HG02798 (cell line): ENCODE data around the gene SYNDIG1.
"Not testable (repeated sequence)": the region's sequence is repeated elsewhere in the genome, so short reads cannot be mapped to it uniquely, and the experiment has no call there.

Experiments used
- ATAC-seq: cut with Tn5 transposase; IDR thresholded peaks from one replicate; pipeline ENCODE4 v1.9.1; 2021; ENCODE audit warnings: mild to moderate bottlenecking; ENCODE audit not compliant: unreplicated experiment, poor library complexity

The SYNDIG1 gene

DNA sequence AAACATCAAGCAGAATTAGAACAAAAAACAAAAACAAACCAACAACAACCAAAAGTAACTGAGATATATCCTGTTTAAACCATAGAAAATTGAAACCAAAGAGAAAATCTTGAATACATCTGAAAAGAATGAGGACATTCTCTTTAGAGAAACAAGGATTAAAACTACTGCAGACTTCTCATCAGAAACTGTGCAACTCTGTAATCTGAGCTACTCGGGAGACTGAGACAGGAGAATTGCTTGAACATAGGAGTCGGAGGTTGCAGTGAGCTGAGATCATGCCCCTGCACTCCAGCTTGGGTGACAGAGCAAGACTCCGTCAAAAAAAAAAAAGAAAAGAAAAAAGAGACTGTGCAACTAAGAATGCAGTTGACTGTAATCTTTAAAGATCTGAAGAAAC, 153.4 kb downstream of the SYNDIG1 start:
- ATAC-seq, result no peak

DNA sequence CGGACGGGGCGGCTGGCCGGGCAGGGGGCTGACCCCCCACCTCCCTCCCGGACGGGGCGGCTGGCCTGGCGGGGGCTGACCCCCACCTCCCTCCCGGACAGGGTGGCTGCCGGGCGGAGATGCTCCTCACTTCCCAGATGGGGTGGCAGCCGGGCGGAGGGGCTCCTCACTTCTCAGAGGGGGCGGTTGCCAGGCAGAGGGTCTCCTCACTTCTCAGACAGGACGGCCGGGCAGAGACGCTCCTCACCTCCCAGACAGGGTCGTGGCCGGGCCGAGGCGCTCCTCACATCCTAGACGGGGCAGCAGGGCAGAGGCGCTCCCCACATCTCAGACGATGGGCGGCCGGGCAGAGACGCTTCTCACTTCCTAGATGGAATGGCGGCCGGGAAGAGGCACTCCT, 156.7 kb downstream of the SYNDIG1 start:
- not testable (repeated sequence) for ATAC-seq

DNA sequence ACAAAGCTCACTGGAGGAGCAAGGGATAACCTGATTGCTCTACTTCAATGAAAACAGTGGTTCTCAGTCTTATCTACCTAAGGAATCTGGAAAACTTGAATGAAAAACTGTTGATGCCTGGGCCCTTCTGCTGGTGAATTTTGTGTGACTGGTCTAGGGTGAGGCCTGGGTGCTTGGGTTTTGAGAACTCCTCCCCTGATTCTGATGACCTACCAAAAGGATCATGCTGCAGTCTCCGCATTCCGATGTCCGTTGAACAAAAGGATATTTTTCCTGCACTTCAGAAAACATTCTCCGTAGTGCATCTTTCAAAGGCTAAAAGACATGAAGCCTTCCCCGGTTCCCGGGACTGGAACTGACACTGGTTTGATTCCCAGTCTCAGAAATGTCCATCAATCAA, 157.9 kb downstream of the SYNDIG1 start:
- ATAC-seq, result no peak

DNA sequence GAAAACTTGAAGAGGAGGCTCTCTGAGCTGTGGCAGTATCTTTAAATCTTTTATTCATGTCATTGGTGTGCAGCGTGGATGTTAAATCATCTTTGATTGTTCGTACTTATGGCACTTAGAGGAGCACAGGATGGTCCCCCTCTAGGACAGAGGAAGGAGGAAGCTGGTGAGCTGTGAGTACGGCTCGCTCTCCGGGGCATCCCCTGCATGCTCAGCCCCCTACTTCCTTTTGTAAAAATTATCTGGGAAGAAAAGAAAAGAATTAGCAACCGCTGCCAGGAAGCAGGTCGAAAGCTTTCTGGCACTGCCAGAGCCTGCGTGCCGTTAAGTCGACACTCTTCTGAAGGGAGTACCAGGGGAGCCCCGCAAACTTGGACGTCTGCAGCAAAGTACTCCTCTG, 158.5 kb downstream of the SYNDIG1 start:
- ATAC-seq, result no peak

DNA sequence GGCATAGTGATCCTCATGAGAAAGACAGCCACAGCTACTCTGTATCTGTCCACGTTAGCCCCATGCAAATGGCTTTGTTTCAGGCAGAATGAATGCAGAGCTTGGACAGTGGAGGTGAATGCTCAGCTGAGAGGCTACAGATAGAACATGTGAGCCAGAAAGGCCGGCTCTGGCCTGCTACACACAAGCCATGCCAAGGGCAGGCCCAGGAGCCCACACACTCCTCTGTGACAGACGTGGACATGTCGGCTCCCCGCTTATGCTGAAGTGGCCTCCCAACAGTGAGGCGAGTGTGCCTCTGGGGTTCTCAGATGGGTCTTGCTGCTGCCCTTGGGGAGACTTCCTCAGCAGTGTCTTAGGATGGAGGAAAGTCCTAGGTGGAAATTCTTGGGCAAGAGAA, 159.6 kb downstream of the SYNDIG1 start:
- ATAC-seq, result no peak

DNA sequence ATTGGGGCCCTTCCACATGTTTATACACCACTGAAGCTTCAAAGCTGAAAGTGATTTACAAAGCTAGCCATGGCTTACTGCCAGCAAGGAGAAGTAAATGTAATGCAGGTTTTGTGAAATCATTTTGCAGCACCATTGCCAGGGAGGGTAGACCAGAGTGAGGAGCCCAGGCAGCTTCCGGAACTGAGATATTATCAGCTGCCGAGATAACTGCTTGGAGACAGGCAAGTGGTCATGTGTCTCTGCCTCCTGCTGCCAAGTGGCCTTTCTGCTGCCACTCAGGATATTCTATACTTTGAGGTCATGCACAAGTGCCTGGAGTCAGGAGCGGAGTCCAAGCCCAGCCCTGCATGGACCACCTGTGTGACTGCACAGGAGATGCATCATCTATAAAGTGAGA, 160.2 kb downstream of the SYNDIG1 start:
- no peak for ATAC-seq

DNA sequence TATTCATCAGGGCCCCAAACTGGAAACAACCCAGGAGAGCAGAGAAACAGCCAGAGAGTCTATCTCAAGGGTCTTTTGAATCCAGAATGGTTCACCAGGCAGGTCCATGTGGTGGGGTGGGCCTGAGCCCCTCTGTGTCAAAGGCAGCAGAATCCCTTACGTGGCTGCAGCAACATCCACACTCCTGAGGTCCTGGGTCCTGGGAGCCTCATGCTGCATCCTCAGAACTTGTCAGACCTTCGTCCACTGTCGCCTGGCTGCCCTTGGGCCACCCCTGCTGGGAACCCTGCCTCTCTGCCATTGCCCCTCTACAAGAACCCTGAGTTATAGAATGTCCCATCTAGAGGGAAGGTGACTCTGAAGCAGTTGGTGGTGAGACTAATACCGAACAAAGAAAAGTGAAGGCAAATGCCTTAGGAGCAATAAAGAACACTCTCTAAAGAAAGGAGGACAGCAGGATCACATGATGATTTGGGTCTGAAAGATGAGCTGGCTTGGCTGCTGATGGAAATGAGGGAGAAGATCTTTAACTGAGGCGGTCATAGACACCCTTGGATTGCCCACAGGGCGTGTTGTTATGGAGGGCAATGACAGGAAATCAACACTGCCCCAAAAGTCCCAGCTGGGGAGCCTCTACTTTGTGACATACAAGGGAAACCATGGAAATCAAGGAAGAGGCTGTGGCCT, 161.2 kb downstream of the SYNDIG1 start:
- ATAC-seq, result no peak

DNA sequence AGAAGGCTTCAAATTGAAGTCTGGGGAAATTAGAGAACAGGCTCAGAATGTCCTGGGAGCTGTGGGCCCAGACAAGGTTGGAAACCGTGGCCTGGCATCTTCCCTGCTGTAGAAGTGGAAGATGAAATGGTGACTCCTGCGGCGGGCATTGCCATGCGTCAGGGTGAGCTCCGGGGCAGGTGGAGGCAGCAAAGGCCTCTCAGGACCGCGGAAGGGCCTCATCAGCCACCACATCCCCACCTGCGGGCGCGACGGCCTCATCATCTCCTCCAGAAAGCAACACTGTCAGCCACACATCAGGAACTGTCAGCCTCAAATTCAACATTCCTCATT, 161.7 kb downstream of the SYNDIG1 start:
- no peak for ATAC-seq

DNA sequence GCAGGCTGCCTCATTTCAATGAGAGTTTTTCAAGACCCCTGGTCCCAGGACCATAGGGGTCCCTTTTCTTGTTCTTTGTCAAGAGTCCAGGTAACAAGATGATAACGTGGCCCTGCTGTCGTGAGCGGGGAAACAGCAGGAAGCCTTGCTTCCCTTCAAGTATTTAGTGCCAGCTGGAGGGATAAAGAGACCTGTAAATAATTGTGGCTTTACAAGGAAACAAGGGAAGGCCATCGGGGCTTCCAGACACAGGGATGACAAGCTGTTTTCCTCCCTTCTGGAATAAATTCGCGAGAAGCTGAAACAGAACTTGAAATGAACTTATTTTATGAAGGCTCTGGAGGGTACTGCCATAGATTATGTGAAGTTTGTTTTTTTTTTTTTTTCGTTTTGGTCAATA, 163.2 kb downstream of the SYNDIG1 start:
- ATAC-seq, result no peak

DNA sequence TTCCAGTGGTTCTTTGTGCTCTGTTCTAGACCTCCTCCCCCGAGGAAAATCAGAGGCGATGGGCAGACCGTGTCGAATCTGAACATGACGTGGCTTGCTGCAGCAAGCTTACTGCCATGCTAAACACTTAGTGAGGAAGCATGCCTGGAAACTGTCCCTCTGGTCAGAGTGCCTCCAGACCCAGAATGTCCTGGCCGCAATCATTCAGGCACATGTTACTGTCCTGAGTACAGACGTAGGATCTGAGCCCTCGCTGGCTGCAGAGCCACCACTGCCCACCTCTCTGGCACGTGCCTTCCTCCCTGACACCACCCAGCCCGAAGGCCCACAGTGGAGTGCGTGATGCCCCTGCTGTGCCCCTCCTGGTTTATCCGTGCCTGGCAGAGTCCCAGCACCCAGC, 163.6 kb downstream of the SYNDIG1 start:
- ATAC-seq, result no peak

DNA sequence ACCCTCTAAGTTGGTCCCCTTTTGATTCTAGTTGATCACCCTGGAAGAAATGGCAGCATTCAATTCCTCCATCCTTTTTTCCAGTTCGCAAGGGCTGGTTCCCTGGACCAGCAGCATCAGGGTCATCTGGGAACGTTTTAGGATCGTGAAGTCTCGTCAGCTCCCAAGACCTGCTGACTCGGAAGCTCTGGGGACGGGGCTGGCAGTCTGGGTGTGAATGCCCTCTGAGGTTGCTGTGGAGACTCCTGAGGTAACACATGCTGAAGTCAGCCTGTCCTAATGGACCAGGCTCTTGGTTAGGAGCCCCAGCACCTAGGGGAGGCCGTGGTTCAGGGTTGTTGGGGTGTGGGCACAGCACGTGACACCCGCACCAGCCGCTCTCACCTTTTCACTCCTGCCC, 164.1 kb downstream of the SYNDIG1 start:
- ATAC-seq, result no peak

DNA sequence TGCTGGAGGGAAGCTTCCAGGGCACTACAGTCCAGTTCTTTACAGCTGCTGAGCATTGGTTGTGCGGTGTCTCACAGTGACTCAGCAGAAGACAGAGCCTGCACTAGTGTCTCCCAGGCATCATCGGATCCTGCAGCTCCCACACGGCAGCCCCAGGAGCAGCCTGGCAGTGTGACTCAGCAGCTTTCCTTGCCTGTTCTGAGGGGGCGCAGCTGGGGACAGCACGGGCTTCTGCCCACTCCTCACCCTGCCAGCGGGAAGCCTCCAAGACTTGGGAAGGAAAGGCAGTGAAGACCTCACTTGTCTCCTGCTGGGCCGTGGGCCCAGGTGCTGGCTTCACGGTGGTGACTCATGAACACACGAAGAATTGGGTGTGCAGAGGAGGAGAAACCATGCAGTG, 165.4 kb downstream of the SYNDIG1 start:
- no peak for ATAC-seq

DNA sequence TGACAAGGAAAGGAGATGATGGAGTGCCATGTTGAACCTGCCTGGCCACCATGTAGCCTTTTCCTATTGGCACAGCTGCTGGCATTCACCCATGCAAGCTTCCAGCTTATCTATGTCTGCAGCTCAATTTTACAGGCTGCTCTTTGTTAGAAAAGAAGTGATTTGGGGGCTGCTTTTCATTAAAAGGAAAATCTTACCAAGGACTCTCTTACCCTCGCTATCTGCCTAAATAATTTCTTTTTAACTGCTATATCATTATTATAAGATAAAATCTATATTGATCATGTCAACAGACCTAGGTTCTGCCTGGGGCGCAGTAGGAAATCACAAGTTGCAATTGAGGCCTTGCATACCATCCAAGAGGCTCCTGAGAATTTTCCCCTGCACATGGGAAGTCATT, 167.2 kb downstream of the SYNDIG1 start:
- ATAC-seq, result no peak

DNA sequence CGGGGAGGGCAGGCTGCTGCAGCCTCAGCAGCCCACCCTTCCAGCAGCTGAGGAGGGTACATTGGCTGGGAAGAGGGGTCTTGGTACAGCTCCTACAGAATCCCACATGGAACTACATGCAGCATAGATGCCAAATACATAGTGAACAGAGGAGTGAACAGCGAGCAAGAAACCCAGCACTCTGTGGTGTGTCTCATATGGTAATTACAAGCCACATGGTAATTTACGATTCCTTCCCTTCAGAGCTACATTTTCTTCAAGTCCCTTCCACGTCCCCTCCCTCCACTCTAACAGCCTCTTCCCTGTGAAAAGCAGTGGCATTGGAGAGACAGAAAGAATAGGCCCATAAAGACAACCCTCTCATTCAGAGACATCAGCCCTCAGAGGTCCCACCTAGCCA, 167.7 kb downstream of the SYNDIG1 start:
- no peak for ATAC-seq

DNA sequence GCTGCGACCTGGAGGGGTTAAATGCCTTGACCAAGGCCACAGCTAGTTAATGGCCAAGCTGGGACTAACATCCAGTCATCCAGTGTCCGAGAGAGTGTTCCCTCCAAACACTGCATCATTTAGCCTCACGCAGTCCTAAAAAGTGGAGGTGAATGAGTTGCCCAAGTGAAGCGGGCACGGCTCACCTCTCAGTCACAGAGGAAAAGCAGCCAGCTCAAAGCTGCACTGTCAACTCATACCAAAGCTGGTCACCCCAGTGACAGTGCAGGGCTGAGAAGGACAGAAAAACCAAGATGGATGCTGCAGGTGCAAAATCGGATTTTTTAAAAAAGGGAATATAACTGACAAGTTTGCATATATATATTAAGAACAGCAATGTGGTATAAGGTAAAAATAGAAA, 168.5 kb downstream of the SYNDIG1 start:
- no peak for ATAC-seq

DNA sequence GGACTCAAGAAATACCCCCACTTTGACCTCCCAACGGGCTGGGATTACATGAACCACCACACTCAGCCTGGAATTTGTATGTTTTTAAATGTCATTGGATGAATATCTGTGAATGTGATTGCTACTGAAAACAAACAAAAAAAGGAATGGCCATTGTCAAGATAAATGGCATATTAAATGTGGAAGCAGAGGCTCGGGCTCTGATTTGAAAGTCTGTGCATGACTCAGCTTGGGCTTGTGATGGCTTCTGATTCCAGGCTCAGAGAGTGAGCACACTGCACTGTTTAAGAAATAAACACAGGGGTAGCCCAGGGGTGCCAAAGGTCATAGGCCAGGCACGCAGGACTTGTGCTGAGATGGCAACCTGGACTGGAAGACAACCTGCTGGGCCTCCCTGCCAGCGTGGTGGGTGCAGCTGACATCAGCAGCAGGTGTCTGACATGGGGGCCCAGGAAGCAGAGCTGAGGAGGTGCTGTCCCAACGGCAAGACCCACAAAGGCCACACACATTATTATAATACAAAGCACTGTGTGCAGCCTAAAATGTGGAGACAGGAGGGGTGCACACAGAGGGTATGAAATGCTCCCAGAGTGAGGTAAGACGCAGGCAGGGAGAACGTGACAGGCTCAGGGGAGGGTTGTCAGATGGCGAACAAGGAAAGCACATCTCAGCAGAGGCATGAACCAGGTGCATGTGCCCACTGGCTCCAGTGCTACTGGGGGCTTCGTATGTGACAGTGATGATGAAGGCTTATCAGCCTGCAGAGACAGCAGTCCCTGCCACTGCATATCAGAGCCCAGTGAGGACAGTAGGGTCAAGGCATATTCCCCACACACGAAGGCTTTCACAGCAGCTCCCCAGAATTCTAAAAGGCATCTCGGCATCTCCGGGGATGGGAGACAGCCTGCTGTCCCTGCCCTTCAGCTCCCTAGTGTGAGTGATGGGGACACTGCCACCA, 169.4 kb downstream of the SYNDIG1 start:
- no peak for ATAC-seq

DNA sequence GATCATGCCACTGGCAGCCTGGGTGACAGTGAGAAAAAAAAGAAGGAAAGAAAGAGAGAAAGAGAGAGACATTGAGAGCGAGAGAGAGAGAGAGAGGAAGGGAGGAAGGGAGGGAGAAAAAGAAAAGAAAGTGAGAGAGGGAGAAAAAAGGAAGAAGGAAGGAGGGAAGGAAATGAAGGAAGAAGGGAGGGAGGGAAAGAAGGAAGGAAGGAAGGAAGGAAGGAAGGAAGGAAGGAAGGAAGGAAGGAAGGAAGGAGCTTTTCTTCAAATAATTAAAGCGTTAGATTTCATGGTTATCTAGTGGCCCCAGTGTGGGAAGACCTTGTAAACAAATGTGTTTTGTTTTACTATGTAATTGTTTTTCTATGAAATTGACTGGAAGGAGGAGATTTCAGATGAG, 170.8 kb downstream of the SYNDIG1 start:
- no peak for ATAC-seq

DNA sequence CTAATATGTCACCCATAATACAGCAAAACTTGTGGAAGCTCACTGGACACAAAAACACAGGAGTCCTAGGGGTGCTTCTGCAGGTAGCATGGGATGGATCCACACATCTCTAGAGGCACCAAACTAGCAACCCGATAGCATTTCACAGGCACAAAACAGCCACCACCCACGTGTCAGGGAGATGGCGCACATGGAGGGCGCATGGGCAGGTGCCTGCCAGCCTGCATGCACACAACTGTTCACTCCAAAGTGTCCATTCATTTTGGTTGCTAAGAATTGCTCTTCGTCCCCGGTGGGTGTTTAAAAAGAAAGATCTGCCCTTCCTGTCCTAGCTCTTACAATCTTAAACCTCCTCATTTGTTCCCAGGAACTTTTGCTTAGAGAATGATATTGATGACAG, 171.3 kb downstream of the SYNDIG1 start:
- no peak for ATAC-seq

DNA sequence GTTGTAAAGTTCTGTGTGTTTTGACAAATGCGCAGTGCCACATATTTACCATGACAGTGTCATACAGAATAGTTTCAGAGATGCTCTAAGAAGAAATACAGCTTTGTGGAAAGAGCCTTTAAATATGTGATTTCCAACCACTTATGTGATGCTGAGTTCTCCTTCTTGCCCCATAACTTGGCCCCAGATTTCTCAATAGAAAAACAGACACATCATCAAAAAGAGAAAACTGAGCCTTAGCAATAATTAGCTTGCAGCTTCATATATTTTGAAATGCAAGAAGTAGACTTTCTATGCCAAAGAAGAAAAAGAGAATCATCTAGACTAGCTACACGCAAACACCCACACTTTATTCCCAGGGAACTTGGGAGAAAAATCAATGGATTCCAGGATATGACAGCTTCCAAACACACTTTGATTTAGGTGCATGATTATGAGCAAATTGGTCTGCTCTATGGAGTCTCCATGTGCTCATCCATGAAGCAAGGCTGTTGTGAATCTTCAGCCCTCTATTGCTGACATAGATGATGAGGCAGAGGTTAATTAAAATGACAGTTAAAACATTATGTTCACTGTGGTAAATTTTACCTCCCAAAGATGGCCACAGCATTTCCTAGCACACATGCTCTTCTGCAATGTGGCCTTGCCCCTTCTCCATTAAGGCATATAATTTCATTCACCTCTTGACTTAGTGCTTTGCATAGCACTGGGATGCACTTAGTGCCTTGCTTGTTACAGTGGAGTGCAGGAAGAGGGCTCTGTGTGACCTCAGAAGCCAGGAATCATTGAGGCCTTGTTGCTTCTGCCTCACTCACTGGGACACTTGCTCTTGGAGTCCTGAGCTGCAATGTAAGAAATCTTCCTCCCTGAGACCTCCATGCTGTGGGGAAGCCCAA, 174.6 kb downstream of the SYNDIG1 start:
- ATAC-seq, result no peak

DNA sequence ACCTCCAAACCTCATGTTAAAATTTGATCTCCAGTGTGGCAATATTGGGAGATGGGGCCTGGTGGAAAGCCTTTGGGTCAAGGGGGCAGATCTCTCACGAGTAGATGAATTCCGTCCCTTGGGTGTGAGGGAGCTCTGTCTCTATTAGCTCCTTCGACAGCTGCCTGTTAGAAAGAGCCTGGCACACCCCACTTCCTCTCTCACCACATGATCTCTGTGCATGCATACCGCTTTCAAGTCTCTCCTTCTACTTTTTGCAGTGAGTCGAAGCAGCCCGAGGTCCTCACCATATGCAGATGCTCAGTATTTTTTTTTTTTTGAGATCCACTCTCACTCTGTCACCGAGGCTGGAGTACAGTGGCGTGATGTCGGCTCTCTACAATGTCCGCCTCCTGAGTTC, 176.9 kb downstream of the SYNDIG1 start:
- no peak for ATAC-seq

DNA sequence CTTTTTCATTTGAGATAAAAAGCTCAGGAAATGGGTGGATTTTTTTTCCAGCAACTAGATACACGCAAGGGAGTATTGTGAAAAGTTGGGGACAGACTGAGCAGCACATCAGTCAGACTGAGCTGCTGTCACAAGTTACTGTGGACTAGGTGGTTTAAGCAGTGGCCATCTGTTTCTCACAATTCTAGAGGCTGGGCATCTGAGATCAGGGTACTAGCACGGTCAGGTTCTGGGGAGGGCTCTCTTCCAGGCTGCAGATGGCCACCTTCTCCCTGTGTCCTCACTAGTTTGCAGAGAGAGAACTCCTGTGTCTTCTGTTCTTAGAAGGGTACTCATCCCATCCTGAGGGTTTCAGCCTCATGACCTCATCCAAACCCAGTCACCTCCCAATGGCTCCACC, 178.3 kb downstream of the SYNDIG1 start:
- no peak for ATAC-seq
